Thymus (tissue), 11 donors: ENCODE results near the gene LRRC52. TPM values are rescaled to one million over a fixed set of nuclear protein-coding genes. Genes with fewer than 3 reads are reported as not detected.

Source experiments
- DNase-seq, 9 donors: peaks; one replicate each; pipeline ENCODE4 v3.0.0-alpha.2; 2013; ENCODE audit warnings: low spot score in 9 of 9, low read depth in 6 of 9, missing footprints in 1 of 9
- H3K27ac ChIP-seq, 2 donors: one replicate each; pipeline ENCODE4 v1.5.1; 2013; ENCODE audit warnings: control low read depth in 1 of 2, low read depth in 1 of 2, low read length in 1 of 2, mild to moderate bottlenecking in 1 of 2, moderate library complexity in 1 of 2
- H3K27me3 ChIP-seq, 2 donors: one replicate each; pipeline ENCODE4 v1.5.1; 2013; ENCODE audit warnings: low read length in 1 of 2; ENCODE audit not compliant: control insufficient read depth in 2 of 2, insufficient read depth in 1 of 2
- H3K36me3 ChIP-seq, 2 donors: one replicate each; pipeline ENCODE4 v1.5.1; 2013; ENCODE audit warnings: low read length in 1 of 2, mild to moderate bottlenecking in 1 of 2, moderate library complexity in 1 of 2; ENCODE audit not compliant: control insufficient read depth in 2 of 2, insufficient read depth in 2 of 2
- H3K4me1 ChIP-seq, 2 donors: one replicate each; pipeline ENCODE4 v1.5.1; 2013; ENCODE audit warnings: low read length in 2 of 2; ENCODE audit not compliant: control insufficient read depth in 2 of 2, insufficient read depth in 2 of 2
- H3K4me3 ChIP-seq, 2 donors: one replicate each; pipeline ENCODE4 v1.5.1; 2013; ENCODE audit warnings: low read length in 2 of 2, control low read depth in 1 of 2, mild to moderate bottlenecking in 1 of 2
- H3K9me3 ChIP-seq, 2 donors: one replicate each; pipeline ENCODE4 v1.5.1; 2013; ENCODE audit warnings: low read length in 1 of 2, mild to moderate bottlenecking in 1 of 2; ENCODE audit not compliant: control insufficient read depth in 2 of 2, insufficient read depth in 1 of 2
- WGBS: extraction: QIAGEN DNeasy Blood & Tissue Kit; methylation state at CpG from one replicate; pipeline ENCODE4 v1.1.7; 2013; 5-methylcytosine and 5-hydroxymethylcytosine counted together
- polyA plus RNA-seq: library from polyadenylated mRNA; stranded (reverse); fragments of 200-250 nt; gene quantifications from one replicate; pipeline ENCODE4 v1.2.3, GENCODE V29; 2013
- total RNA-seq: library from RNA; stranded (reverse); fragments of 120-200 nt; gene quantifications from one replicate; pipeline ENCODE4 v1.2.4, GENCODE V29; 2013
- donor health status: healthy.

Gene LRRC52
- total and polyA plus RNA-seq, 2 donors: 0.05 TPM; not detected in 1

GRCh38 chr1:165508291-165508690 lies 35.5 kb upstream of the LRRC52 start:
- Histone ChIP-seq H3K4me1 (no peaks in the 10 kb centered on the region), H3K9me3 (no peaks in the 10 kb centered on the region), H3K27ac (no peak overlapping the region), H3K4me3 (no peak overlapping the region), H3K27me3 (no peaks in the 10 kb centered on the region), H3K36me3 (no peaks in the 10 kb centered on the region)
- no peak for DNase-seq
- WGBS: 92% methylated on average over 3 of the region's 3 CpGs

GRCh38 chr1:165512816-165513215 lies 31.0 kb upstream of the LRRC52 start:
- H3K27ac ChIP-seq: no peak overlapping the region
- no peaks in the 10 kb centered on the region for H3K36me3 ChIP-seq
- H3K4me3 ChIP-seq: no peak overlapping the region
- no peaks in the 10 kb centered on the region for H3K27me3 ChIP-seq
- 69% methylated on average over 6 of the region's 6 CpGs for WGBS
- no peak for DNase-seq
- no peaks in the 10 kb centered on the region for H3K4me1 ChIP-seq
- no peaks in the 10 kb centered on the region for H3K9me3 ChIP-seq

GRCh38 chr1:165516469-165516868 lies 27.3 kb upstream of the LRRC52 start:
- WGBS: no CpG with 5 or more reads among the region's 2 CpGs
- Histone ChIP-seq H3K27me3 (no peaks in the 10 kb centered on the region), H3K4me3 (no peak overlapping the region), H3K9me3 (no peaks in the 10 kb centered on the region), H3K27ac (no peak overlapping the region), H3K36me3 (no peaks in the 10 kb centered on the region), H3K4me1 (no peaks in the 10 kb centered on the region)
- no peak for DNase-seq

- WGBS: 98% methylated on average over 4 of the region's 4 CpGs
- no peak for DNase-seq
- no peaks in the 10 kb centered on the region for H3K9me3 ChIP-seq
- H3K27ac ChIP-seq: no peak overlapping the region
- H3K27me3 ChIP-seq: no peaks in the 10 kb centered on the region
- H3K4me3 ChIP-seq: no peak overlapping the region
- no peaks in the 10 kb centered on the region for H3K36me3 ChIP-seq
- H3K4me1 ChIP-seq: no peaks in the 10 kb centered on the region
Observed at GRCh38 chr1:165520646-165521045, 23.2 kb upstream of the LRRC52 start.

- Histone ChIP-seq H3K36me3 (no peaks in the 10 kb centered on the region), H3K9me3 (no peaks in the 10 kb centered on the region), H3K4me1 (no peaks in the 10 kb centered on the region), H3K27me3 (no peaks in the 10 kb centered on the region), H3K27ac (no peak overlapping the region), H3K4me3 (no peak overlapping the region)
- 86% methylated on average over 5 of the region's 5 CpGs for WGBS
- no peak for DNase-seq
Observed at GRCh38 chr1:165524639-165525285, 19.0 kb upstream of the LRRC52 start.

- H3K4me1 ChIP-seq: no peaks in the 10 kb centered on the region
Observed at GRCh38 chr1:165525708-165526107, 18.1 kb upstream of the LRRC52 start.

GRCh38 chr1:165527251-165528007 lies 16.4 kb upstream of the LRRC52 start:
- Histone ChIP-seq H3K27me3 (no peaks in the 10 kb centered on the region), H3K4me1 (no peaks in the 10 kb centered on the region), H3K27ac (no peak overlapping the region), H3K36me3 (no peaks in the 10 kb centered on the region), H3K9me3 (no peaks in the 10 kb centered on the region), H3K4me3 (no peak overlapping the region)
- DNase-seq: no peak
- 51% methylated on average over 7 of the region's 7 CpGs for WGBS

More at GRCh38 chr1:165525708-165526107, 18.1 kb upstream of the LRRC52 start:
- no peak for DNase-seq
- 90% methylated on average over 3 of the region's 3 CpGs for WGBS
- no peak overlapping the region for H3K4me3 ChIP-seq
- H3K27me3 ChIP-seq: no peaks in the 10 kb centered on the region
- H3K27ac ChIP-seq: no peak overlapping the region
- no peaks in the 10 kb centered on the region for H3K36me3 ChIP-seq
- H3K9me3 ChIP-seq: no peaks in the 10 kb centered on the region

- Histone ChIP-seq H3K4me1 (no peaks in the 10 kb centered on the region), H3K36me3 (no peaks in the 10 kb centered on the region), H3K27ac (no peak overlapping the region), H3K4me3 (no peak overlapping the region), H3K27me3 (no peaks in the 10 kb centered on the region), H3K9me3 (no peaks in the 10 kb centered on the region)
- 57% methylated on average over 2 of the region's 2 CpGs for WGBS
- no peak for DNase-seq
Observed at GRCh38 chr1:165531021-165531420, 12.8 kb upstream of the LRRC52 start.

GRCh38 chr1:165532053-165532452 lies 11.7 kb upstream of the LRRC52 start:
- Histone ChIP-seq H3K9me3 (no peaks in the 10 kb centered on the region), H3K27me3 (no peaks in the 10 kb centered on the region), H3K36me3 (no peaks in the 10 kb centered on the region), H3K4me3 (no peak overlapping the region), H3K27ac (no peak overlapping the region), H3K4me1 (no peaks in the 10 kb centered on the region)
- no peak for DNase-seq
- 60% methylated on average over 7 of the region's 7 CpGs for WGBS
